ENCODE measurements around the gene NR6A1.
A peak's percentile ranks its signal among the peaks of the same experiment; 100 is the strongest.

NR6A1 gene

GRCh38 chr9:124481115-124481514, 290.0 kb downstream of the NR6A1 start:
- TF ChIP-seq, protein P1, sequence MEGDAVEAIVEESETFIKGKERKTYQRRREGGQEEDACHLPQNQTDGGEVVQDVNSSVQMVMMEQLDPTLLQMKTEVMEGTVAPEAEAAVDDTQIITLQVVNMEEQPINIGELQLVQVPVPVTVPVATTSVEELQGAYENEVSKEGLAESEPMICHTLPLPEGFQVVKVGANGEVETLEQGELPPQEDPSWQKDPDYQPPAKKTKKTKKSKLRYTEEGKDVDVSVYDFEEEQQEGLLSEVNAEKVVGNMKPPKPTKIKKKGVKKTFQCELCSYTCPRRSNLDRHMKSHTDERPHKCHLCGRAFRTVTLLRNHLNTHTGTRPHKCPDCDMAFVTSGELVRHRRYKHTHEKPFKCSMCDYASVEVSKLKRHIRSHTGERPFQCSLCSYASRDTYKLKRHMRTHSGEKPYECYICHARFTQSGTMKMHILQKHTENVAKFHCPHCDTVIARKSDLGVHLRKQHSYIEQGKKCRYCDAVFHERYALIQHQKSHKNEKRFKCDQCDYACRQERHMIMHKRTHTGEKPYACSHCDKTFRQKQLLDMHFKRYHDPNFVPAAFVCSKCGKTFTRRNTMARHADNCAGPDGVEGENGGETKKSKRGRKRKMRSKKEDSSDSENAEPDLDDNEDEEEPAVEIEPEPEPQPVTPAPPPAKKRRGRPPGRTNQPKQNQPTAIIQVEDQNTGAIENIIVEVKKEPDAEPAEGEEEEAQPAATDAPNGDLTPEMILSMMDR (IDR thresholded peaks at IDR 0.05) = no peak
- no peak for DNase-seq (ENCODE audit: low spot score)
- no peak overlapping the region for H3K4me3 ChIP-seq
- H3K27ac ChIP-seq = no peak overlapping the region

DNA sequence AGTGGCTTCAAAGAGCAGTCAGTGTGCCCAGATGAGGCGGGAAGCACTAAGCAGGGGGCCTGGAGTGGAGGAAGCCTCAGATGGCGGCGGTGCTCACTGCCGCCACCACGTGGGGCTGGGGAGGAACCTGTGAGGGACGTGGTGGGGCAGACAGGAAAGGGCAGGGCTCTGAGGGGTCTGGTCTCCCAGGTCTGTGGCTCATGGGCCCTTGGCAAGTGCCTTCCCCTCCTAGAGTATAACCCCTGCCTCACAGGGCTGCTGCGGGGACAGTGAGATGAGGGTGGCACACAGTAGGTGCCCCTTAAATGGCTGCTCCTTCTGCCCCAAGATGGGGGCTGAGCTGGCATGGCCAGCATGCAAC, 290.5 kb downstream of the NR6A1 start:
- no peak overlapping the region for H3K4me3 ChIP-seq
- DNase-seq (ENCODE audit: low spot score) = no peak
- H3K27ac ChIP-seq = no peak overlapping the region

GRCh38 chr9:124479947-124480620, 291.0 kb downstream of the NR6A1 start:
- no peak overlapping the region for H3K27ac ChIP-seq
- H3K4me3 ChIP-seq = no peak overlapping the region
- no peak for DNase-seq (ENCODE audit: low spot score)
- TF ChIP-seq, protein P1 (IDR thresholded peaks at IDR 0.05) = no peak

More for the DNA sequence above, 290.5 kb downstream of the NR6A1 start:
- TF ChIP-seq, protein P1 (IDR thresholded peaks at IDR 0.05) = no peak

GRCh38 chr9:124479371-124479770, 291.7 kb downstream of the NR6A1 start:
- TF ChIP-seq, protein P1 (IDR thresholded peaks at IDR 0.05) = no peak
- DNase-seq (ENCODE audit: low spot score) = no peak
- H3K27ac ChIP-seq = no peak overlapping the region
- H3K4me3 ChIP-seq = no peak overlapping the region

DNA sequence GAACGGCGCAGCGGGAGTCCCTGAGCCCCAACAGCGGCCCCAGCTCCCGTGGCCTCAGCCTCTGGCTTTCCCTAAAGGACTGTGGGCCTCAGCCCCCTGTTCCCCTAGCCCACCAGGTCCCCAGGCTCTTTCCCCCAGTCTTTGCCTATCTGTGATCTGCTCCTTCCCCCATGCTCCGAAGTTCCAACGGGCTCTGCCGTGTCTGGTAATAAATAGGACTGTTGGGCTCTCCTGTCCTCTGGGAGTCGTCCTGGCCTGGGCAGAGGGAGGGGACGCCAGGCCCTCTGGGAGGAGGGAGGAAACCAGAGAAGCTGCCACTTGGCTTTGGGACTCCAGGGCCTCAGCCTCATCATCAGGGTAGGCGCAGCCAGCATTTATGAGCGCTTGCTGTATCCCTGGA, 292.8 kb downstream of the NR6A1 start:
- TF ChIP-seq, protein P1 (IDR thresholded peaks at IDR 0.05) = no peak
- H3K4me3 ChIP-seq = no peak overlapping the region
- DNase-seq (ENCODE audit: low spot score) = no peak
- no peak overlapping the region for H3K27ac ChIP-seq

DNA sequence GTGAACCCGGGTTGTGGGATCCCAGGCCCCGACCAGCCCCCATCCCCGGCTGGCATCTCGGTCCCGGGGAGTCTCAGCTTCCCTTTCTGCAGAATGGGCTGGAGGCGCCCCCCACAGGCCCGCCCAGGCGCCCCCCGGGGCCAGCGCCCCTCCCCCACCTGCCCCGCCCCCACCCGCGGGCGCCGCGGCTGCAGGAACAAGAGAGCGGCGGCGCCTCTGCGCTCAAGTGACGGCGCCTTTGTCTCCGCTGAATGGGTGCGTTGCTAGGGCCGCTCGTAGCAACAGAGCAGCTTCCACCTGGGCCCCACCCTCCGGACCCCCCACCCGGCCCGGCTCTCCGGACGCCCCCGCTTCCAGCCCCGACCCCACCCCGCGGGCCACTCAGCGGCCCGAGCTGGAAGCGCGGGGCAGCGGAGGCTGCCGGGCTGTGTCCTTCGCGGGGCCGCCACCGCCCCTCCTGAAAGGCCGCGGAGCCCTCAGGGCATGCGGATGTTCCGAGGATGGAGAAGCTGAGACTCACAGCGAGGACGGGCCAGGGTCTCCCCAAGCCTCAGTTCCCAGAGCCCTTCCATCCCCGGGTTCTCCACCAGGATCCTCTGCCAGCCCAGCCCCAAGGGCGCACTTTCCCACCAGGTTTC, 293.3 kb downstream of the NR6A1 start:
- H3K4me3 ChIP-seq = peak overlapping the region; percentile 14
- TF ChIP-seq, protein P1 (IDR thresholded peaks at IDR 0.05) = no peak
- no peak for DNase-seq (ENCODE audit: low spot score)
- no peak overlapping the region for H3K27ac ChIP-seq

DNA sequence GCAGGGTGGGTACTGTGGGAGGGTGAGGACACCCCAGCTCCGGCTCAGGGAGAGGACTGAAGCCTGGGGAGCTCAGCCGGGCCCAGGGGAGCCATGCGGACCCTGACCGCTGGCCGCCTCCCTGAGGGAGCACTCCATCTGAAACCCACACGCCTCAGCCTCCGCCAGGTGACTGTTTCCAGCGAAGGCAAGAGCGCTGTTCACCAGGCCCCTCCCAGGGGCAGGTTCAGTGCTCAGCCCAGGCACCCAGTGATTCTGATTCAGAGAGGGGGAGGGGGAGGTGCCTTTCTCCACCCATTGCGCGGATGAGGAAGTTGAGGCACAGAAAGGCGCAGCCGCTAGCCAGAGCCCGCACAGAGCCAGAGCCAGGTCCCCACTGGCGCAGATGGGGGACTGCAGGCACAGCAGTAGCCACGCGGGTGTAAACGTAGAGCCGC, 293.9 kb downstream of the NR6A1 start:
- Histone ChIP-seq H3K4me3 (peak overlapping the region; percentile 14), H3K27ac (no peak overlapping the region)
- TF ChIP-seq, protein P1 (IDR thresholded peaks at IDR 0.05) = no peak
- no peak for DNase-seq (ENCODE audit: low spot score)

All from coronary artery (tissue), 2 donors.